HG03108 (cell line): ENCODE results near the gene B4GALT5.

ENCODE experiments used
- ATAC-seq: cut with Tn5 transposase; IDR thresholded peaks from one replicate; pipeline ENCODE4 v1.9.1; 2021; ENCODE audit warnings: moderate library complexity; ENCODE audit not compliant: unreplicated experiment

Gene B4GALT5

GRCh38 chr20:49589747-49590146, 123.9 kb downstream of the B4GALT5 start:
- no peak for ATAC-seq

- ATAC-seq: no peak
These were observed 126.5 kb downstream of the B4GALT5 start for GRCh38 chr20:49587111-49587570.

- no peak for ATAC-seq
These were observed 128.0 kb downstream of the B4GALT5 start for GRCh38 chr20:49585585-49586245.

DNA sequence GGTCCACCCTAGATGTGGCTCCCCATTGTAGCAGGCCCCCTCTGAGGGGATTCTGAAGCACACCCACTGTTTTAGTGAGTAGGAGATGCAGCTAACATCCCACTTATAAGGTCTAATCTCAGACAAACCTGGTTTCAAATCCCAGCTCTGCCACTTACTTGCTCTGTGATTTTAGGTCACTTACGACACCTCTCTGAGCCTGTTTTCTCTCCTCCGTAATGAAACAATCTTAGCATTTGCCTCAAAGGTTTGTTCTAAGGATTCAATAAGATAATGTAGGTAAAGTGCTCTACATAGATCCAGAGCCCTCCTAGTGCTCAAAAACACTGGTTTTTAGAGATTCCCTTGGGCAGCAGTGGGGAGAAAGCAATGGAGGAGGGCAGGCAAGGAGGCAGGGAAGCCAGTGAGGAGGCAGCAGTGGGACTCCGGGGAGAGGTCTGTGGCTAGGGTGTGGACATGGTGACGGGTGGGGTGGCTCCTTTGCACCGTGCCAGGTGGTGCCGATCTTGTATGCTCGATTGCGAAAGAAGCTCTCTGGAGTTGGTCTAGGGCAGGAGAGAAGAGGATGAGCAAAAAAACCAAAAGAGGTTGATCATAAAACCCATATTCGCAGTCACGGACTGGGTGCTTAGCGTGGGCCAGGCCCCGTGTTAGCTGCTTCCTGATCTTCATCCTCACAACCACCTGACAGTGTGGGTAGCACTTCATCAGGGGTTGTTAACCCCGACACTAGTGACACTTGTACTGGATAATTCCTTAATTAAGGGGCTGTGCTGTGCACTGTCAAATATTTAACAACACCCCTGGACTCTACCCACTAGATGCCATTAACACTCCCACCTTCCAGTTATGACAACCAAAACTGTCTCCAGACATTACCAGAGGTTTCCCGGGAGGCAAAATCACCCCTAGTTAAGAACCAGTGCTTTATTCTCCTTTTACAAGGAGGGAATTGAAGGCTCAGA, 129.0 kb downstream of the B4GALT5 start:
- no peak for ATAC-seq

DNA sequence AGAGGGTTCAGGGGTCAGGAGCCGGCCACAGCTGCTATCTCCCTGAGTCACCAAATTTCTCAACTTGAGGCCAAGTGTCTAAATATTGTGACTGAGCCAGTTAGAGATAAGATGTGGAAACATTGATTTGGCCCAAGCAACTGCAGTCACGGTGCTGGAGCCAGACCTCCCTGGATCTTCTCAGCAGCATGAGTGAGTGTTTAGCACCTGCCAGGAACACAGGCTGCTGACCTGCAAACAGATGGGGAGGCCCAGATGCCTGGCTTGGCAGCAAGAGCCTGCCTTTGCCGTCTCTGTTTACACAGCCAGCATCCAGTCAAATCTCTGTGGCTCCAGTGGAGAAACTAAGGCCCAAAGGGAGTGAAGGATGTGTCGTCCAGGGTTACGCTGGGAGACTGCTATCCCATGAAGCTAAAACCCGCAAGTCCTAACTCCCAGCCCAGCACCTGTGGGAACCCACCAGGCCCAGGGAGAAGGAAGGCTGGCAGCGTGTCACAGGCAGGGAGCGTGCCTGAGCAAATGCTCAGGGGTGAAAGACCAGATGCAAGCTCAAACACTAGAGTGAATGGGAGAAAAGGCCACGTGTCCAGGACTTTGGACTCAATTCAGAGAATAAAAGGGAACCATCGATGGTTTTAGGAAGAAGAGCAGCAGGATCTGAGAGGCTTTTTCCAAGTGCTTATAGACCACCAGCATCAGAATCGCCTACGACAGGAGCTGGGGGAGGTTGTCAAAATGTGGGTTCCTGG, 129.8 kb downstream of the B4GALT5 start:
- ATAC-seq: no peak

DNA sequence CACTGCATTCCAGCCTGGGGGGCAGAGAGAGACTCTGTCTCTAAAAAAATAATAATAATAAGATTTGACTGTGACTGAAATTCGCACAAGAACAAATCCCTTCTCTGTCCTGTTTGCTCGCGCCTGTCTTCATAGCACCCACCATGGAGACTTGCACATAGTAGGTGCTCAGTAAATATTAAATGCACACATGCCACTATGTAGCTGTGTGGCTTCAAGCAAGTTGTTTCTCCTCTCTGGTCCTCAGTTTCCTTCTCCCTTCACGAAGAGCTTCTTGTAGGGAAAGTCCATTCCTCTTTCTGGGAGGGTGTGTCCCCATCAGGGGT, 130.4 kb downstream of the B4GALT5 start:
- ATAC-seq: no peak
